SU-DHL-6 (cell line): Measurements from ENCODE around the gene RNF223.

Source experiments
- H2AFZ ChIP-seq: fragments of 200-600 bp; sonication (generic); 2 replicates; pipeline ENCODE4 v1.6.1; 2014; ENCODE audit warnings: low read depth, mild to moderate bottlenecking, moderate library complexity, mixed read lengths, antibody characterized with exemption, low read length; ENCODE audit not compliant: severe bottlenecking
- H3F3A ChIP-seq: fragments of 200-600 bp; shearing (Covaris generic); 2 replicates; pipeline ENCODE4 v1.6.0; 2016; ENCODE audit warnings: antibody characterized with exemption, mild to moderate bottlenecking; ENCODE audit not compliant: insufficient read depth
- H3K27ac ChIP-seq: fragments of 200-600 bp; sonication (generic); 2 replicates; pipeline ENCODE4 v1.5.1; 2016; ENCODE audit warnings: low read depth, mild to moderate bottlenecking, low read length, moderate library complexity, mixed read lengths
- H3K27me3 ChIP-seq: fragments of 200-600 bp; sonication (generic), shearing (Covaris generic); 2 replicates; pipeline ENCODE4 v1.6.0; 2014; ENCODE audit warnings: mild to moderate bottlenecking, low read length
- H3K36me3 ChIP-seq: fragments of 200-600 bp; sonication (generic); 2 replicates; pipeline ENCODE4 v1.6.1; 2014; ENCODE audit warnings: mild to moderate bottlenecking, low read length, mixed read lengths
- H3K4me2 ChIP-seq: fragments of 300-600, 200-600 bp; shearing (Covaris generic), sonication (generic); 2 replicates; pipeline ENCODE4 v1.6.0; 2014; ENCODE audit warnings: low read length, low read depth, mild to moderate bottlenecking; ENCODE audit not compliant: poor library complexity, severe bottlenecking
- H3K4me3 ChIP-seq: fragments of 200-600 bp; sonication (generic); 2 replicates; pipeline ENCODE4 v1.5.1; 2014; ENCODE audit warnings: antibody characterized with exemption, low read length, mild to moderate bottlenecking, mixed read lengths; ENCODE audit not compliant: insufficient read depth, poor library complexity, severe bottlenecking
- H3K79me2 ChIP-seq: fragments of 200-600 bp; sonication (generic); 2 replicates; pipeline ENCODE4 v1.6.1; 2014; ENCODE audit warnings: mild to moderate bottlenecking, low read length, moderate library complexity; ENCODE audit not compliant: insufficient read depth
- H3K9ac ChIP-seq: fragments of 200-600 bp; sonication (generic); 2 replicates; pipeline ENCODE4 v1.7.0; 2014; ENCODE audit warnings: mild to moderate bottlenecking, low read length
- H3K9me2 ChIP-seq: fragments of 200-600 bp; sonication (generic); replicated peaks from 2 replicates; pipeline ENCODE4 v1.6.1; 2014; ENCODE audit warnings: low read length; ENCODE audit not compliant: insufficient read depth
- H3K9me3 ChIP-seq: fragments of 200-600 bp; sonication (generic); 2 replicates; pipeline ENCODE4 v1.6.1; 2014; ENCODE audit warnings: low read length, mixed read lengths; ENCODE audit not compliant: insufficient read depth
- H4K20me1 ChIP-seq: fragments of 200-600 bp; sonication (generic); 2 replicates; pipeline ENCODE4 v1.6.1; 2014; ENCODE audit warnings: low read depth, mild to moderate bottlenecking, antibody characterized with exemption, low read length, moderate library complexity, mixed read lengths
- EZH2phosphoT487 ChIP-seq: fragments of 200-600 bp; sonication (generic), shearing (Covaris generic); conservative IDR thresholded peaks from 2 replicates; pipeline ENCODE4 v1.6.1; 2018; ENCODE audit warnings: mild to moderate bottlenecking, antibody characterized with exemption, low read length, moderate library complexity, mixed read lengths
- TF ChIP-seq, protein P1 (sequence below): fragments of 200-600 bp; sonication (generic); IDR thresholded peaks from one replicate; pipeline ENCODE4 v1.5.1; 2017; ENCODE audit warnings: antibody characterized with exemption, mild to moderate bottlenecking, low read length, moderate library complexity; ENCODE audit not compliant: insufficient read depth, poor library complexity, severe bottlenecking

Gene RNF223

DNA sequence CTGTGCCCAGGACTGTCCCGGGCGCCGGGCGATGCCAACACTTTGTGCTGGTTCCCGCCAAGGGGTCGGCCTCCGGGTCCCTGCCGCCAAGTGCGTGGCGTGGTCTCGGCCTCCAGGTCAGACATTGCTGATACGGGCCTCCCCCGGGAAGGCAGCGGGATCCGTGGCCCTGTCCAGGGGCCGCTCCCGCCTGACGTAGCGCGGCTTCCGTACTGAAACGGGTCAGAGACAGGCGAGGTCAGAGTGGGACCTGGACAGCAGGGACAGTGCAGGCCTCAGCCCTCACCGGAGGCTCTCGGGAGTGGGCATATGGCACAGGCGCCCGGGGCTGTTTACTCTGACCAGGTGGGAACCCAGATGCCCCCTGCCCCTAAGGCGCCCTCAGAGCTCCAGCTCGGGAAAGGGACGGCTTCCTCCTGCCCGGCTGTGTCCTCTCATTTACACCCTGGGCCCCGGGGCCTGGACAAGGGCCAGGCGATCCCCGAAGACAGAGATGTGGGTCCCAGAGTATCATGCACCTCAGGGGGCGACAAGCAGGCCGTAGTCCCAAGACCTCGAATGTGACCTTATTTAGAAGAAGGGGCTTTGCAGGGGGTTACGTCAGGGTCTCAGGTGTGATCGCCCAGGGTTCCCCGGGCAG is 8.8 kb upstream of the RNF223 start:
- H3K9me3 ChIP-seq, result no peaks in the 10 kb centered on the region
- H3K79me2 ChIP-seq, result no peaks in the 10 kb centered on the region
- H3K9ac ChIP-seq, result no peak overlapping the region
- no peak overlapping the region for H3K27ac ChIP-seq
- H2AFZ ChIP-seq, result no peak overlapping the region
- H3K4me2 ChIP-seq, result no peak overlapping the region
- TF ChIP-seq, protein P1, sequence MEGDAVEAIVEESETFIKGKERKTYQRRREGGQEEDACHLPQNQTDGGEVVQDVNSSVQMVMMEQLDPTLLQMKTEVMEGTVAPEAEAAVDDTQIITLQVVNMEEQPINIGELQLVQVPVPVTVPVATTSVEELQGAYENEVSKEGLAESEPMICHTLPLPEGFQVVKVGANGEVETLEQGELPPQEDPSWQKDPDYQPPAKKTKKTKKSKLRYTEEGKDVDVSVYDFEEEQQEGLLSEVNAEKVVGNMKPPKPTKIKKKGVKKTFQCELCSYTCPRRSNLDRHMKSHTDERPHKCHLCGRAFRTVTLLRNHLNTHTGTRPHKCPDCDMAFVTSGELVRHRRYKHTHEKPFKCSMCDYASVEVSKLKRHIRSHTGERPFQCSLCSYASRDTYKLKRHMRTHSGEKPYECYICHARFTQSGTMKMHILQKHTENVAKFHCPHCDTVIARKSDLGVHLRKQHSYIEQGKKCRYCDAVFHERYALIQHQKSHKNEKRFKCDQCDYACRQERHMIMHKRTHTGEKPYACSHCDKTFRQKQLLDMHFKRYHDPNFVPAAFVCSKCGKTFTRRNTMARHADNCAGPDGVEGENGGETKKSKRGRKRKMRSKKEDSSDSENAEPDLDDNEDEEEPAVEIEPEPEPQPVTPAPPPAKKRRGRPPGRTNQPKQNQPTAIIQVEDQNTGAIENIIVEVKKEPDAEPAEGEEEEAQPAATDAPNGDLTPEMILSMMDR, result no peak
- no peak for TF ChIP-seq EZH2phosphoT487
- no peaks in the 10 kb centered on the region for H4K20me1 ChIP-seq
- H3K9me2 ChIP-seq, result no peaks in the 10 kb centered on the region
- H3K36me3 ChIP-seq, result no peaks in the 10 kb centered on the region
- no peak overlapping the region for H3K4me3 ChIP-seq
- H3F3A ChIP-seq, result no peaks in the 10 kb centered on the region; the same call in 1 of the 2 replicates
- no peaks in the 10 kb centered on the region for H3K27me3 ChIP-seq

DNA sequence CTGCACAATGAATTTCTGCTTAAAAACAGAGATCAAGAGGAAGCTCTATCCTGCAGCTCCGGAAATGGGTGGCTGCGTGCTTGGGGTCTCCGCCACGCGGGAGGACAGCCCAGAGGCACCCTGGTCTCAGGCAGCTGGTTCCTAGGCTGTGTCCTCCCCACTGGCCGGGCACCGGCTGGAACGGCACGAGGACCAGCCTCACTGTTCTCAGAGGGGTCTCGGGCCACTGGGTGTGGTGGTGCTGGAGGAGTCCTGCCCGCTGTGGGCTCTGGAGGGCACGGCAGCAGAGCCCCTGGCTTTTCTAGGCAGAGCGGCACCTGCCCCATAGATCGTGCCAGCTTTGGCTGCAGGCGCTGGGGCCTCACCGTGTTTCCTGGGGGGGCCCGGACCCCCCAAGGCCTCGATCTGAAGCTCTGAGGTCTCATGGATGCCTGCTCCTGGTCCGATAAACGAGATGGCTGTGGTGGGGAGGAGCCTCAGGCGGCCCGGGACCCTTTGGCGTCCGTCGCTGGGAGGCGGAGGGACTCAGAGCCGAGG is 8.2 kb upstream of the RNF223 start:
- no peaks in the 10 kb centered on the region for H4K20me1 ChIP-seq
- H3K27ac ChIP-seq, result no peak overlapping the region
- H2AFZ ChIP-seq, result no peak overlapping the region
- H3K9me3 ChIP-seq, result no peaks in the 10 kb centered on the region
- H3K4me2 ChIP-seq, result no peak overlapping the region
- H3K9me2 ChIP-seq, result no peaks in the 10 kb centered on the region
- no peaks in the 10 kb centered on the region for H3K36me3 ChIP-seq
- TF ChIP-seq, protein P1, result no peak
- TF ChIP-seq EZH2phosphoT487, result no peak
- no peaks in the 10 kb centered on the region for H3K27me3 ChIP-seq
- no peaks in the 10 kb centered on the region; the same call in 1 of the 2 replicates for H3F3A ChIP-seq
- no peak overlapping the region for H3K9ac ChIP-seq
- H3K4me3 ChIP-seq, result no peak overlapping the region
- H3K79me2 ChIP-seq, result no peaks in the 10 kb centered on the region

DNA sequence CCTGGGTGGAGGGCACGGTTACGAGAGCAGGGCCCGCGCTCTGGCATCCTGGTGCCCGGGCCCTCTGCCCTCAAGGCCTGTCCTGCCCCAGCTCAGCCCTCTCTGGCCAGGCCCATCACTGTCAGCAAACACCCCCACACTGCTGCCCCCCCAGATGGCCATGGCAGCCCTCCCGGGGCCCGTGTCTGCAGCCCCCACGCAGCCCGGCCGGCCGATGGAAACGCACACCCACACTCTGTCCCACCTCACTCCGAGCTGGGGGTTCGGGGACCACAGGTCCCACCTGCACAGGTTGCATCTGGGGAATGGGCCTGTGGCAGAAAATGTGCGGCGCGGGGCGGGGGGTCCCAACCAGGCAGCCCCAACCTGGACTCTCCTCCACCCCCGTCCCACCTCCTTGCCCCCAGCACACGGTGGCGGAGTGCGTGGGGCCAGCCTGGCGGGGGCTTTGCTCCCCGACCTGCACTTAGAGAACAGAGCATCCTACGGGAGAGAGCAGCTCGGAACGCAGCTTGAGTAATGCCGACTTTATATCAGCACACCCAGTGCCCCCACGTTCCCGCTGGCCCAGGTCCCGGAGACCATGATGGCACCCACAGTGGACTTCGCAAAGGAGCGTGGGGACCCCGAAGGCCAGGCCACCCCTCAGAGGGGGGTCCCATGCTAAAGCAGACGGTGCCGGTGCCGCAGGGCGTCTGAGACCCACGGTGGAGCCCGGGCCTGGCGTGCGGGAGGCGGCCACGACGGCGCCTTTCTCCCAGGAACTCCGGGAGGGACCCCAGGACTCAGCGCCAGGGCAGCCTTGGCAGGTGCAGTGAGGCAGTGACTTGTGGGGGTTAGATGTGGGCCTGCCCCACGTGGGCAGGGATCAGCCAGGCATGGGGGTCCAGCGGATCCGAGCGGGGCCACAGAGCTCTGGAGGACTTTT is 7.5 kb upstream of the RNF223 start:
- H3K79me2 ChIP-seq, result no peaks in the 10 kb centered on the region
- H3K9me3 ChIP-seq, result no peaks in the 10 kb centered on the region
- H3K27ac ChIP-seq, result no peak overlapping the region
- H3K4me3 ChIP-seq, result no peak overlapping the region
- H3K4me2 ChIP-seq, result no peak overlapping the region
- no peaks in the 10 kb centered on the region for H3K27me3 ChIP-seq
- no peaks in the 10 kb centered on the region for H4K20me1 ChIP-seq
- no peaks in the 10 kb centered on the region for H3K9me2 ChIP-seq
- no peaks in the 10 kb centered on the region for H3K36me3 ChIP-seq
- no peak overlapping the region for H3K9ac ChIP-seq
- no peak overlapping the region for H2AFZ ChIP-seq
- no peaks in the 10 kb centered on the region; the same call in 1 of the 2 replicates for H3F3A ChIP-seq
- TF ChIP-seq, protein P1, result no peak
- TF ChIP-seq EZH2phosphoT487, result no peak
